NCI-H2029 treated with DMSO at 0.1 percent for 48 hours (cell line): ENCODE results near the gene HHATL.
"Not testable (repeated sequence)": the region's sequence is repeated elsewhere in the genome, so short reads cannot be mapped to it uniquely, and the experiment has no call there.

ENCODE experiments used
- DNase-seq: peaks from one replicate; lab custom pipeline; 2025; lab: John Stamatoyannopoulos, UW

The HHATL gene

DNA sequence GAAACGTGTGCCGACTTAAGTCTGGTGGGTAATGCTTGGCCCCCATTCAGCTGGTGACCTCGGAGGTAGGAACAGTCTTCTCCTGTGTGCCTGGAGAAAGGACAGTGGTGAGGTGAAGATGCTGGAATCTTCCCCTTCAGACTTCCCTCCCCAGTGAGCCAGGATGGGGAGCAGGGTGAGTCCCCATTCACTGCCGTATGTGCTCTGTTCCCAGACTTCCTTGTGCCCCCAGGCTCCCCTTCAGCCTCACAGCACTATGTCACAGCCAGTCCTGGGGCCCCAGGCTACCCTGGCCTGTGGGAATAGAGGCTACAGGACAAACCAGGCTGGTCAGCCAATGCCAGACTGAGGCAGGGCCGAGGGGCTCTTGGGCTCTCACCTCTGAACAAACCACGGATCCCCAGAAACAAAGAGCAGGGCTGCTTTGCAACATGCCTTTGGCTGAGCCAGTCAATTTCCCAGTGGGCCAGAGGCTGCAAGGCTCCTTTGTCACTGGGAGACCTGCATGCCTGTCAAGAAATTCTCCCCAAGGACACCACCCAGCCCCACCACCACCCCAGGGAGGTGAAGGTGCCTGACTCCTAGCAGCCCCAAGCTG lies 31.8 kb upstream of the HHATL start:
- no peak for DNase-seq

DNA sequence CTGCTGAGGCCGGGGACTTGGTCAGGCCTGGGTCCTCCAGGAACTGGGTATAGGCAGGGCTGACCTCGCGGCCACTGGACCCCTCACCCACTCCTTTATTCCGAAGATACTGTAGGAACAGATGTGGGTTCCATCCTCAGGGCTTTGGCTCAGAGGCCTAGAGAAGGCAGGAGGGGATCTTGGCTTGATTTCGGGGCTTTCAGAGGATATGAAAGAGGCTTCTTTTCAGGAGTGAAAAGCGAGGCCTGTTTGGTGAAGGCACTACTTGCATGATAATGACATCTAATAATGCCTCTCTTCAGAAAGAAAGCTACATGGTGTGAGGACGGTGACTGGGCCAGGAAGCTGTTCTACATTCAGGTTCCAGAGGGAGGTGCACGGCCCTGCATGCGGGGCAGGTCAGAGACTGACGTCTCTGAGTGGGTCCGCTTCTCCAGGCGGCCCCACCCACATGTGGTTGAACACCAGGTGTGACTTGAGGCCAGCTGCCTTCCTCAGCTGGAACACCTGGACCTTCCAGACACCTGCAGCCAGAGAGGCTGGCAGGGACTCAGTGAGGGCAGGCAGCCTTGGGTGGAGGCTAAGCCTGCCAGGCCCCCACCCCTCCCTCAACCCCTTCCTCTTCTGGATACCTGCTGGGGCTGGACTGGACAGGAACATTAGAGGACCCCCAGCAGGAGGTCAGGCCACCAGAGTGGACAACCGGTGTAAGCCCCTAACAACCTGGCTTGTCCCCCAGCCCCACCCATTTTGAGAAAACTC lies 31.1 kb upstream of the HHATL start:
- peak; percentile 40 for DNase-seq

DNA sequence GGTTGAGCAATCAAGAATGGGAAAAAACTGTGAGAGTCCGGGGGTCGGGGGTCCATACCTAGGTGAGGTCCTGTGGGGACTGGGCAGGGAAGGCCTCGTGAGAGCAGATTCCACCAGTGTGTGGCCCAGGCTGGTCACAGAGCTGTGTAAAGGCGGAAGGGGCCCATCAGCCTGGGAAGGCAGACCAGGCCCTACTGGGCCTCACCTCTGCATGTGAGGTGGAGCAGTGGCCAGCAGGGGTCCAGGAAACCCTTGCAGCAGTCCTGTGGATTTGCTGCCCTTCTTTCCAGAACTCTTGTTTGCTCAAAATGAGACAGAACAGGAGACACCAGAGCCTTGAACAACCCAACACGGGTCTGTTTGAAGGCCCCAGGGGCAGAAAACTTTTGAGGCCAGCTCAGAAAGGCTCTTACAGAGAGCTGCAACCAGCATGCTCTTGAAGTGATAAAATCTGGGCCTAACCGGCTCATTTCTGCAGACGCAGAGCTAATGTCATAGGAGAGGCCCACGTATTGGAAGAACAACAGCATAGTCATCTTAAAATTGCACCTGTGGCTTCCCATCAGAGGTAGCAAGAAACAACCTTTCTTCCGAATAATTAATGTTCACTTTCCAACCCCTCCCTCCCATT lies 30.3 kb upstream of the HHATL start:
- no peak for DNase-seq

DNA sequence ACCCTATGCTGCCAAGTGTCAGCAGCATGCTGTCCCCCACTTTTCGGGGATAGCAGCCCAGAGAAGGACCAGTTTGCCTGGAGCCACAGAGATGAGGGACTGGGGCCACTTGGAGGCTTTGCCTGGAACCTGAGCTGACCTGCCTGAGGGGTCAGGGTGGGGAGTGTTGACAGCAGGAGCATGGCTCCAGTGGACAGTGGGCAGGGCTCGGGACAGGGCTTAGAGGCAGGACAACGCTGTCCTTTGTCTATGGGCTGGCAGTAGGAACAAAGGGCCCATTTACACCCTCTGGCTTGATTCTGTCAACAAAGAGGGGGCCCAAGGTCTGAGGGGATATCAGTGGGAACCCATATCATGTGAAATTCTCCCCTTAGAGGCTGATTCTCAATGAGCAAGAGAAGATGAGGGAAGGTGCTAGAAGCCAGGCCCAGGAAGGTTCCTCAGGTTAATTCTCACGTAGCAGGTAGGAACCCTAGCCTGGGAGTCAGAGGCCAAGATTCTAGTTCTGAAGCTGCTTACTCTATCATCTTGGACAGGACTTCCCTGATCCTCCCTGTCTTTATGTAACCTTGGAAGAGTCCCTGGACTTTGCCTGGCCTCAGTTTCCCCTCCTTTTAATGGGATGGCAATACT lies 29.7 kb upstream of the HHATL start:
- DNase-seq = no peak

DNA sequence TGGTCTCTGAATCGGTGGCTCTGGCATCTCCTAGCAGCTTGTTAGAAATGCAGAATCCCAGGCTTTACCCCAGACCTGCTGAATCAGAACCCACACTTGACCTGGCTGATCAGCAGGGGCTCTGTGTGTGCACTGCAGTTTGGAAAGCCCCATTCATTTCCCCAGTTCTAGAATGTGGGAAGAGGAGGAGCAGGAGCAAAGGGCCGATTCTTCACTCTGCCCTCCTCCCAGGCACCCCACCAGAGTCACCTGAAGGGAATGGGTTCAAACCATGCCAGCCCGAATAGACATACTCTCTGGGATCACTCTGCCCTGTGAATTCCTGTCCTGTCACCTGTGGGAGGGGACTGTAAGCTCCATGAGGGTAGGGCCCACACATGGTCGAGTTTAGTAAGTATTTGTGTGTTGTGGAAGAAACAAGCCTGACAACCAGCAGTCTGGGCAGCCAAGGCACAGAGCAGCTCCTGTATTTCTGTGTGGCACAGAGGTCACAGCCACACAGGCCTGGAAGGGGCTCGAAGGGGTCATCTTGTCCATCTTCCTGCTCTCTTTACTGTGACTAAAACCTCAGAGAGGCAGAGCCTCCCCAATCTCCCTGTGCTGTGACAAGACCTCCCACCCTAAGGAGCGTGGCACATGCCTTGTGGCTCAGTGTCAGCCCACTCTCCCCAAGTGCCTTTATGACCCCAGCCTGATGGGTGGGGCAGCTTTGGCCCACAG lies 29.0 kb upstream of the HHATL start:
- DNase-seq = no peak

GRCh38 chr3:42730706-42731420 lies 28.3 kb upstream of the HHATL start:
- no peak for DNase-seq

- DNase-seq = no peak
These were observed 27.7 kb upstream of the HHATL start for GRCh38 chr3:42730294-42730693.

GRCh38 chr3:42729404-42730145 lies 27.0 kb upstream of the HHATL start:
- DNase-seq = no peak

GRCh38 chr3:42728668-42729364 lies 26.2 kb upstream of the HHATL start:
- no peak for DNase-seq

DNA sequence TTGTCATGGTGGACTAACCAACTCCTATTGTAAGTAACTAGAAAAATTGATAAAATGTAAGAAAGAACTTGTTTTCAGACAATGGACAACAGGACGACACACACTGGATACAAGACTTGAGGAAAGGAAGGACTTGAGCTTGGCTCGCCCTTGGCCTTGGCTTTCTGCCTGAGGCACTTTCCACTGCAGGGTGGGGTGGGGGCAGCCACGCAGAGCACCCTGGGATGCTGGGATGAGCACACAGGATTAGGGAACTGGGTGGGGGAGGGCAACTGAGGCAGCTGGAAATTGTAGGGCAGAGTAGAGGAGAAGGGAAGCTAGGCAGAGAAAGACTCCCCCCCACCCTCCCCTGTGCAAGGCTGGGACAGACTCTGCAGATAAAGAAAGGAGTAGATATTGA lies 25.5 kb upstream of the HHATL start:
- no peak for DNase-seq

DNA sequence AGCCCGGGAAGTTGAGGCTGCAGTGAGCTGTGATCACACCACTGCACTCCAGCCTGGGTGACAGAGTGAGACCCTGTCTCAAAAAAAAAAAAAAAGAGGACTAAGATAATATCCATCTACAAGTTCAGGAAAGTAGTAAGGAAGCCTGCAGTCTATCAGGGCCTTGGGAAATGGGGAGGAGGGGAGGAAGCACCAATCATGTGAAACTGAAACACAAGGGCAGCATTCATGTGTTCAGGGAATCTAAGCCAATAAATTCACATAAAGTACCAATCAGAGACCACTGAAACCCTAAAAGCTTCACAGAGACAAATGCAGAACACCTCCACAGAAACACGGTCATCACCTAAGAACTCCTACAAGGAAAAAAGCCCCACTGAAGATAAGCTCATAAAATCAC lies 22.9 kb upstream of the HHATL start:
- no peak for DNase-seq

DNA sequence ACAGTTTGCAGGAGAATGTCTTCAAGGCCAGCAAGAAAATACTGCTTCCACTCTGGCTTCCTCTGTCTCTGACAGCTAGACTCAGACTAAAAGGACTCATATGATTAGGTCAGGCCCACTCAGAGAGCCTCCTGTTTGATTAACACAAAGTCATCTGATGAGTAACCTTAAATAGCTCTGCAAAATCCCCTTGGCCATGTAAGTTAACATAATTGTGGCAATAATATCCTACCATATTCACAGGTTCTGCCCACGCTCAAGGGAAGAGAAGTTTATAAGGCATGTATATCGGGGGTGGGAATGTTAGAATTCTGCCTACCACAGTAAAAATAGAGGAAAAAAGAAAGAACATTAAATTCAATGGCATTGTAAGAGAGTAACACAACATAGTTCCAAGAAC lies 20.6 kb upstream of the HHATL start:
- DNase-seq = no peak

- not testable (repeated sequence) for DNase-seq
These were observed 19.8 kb upstream of the HHATL start for GRCh38 chr3:42722442-42722841.

- no peak for DNase-seq
These were observed 19.1 kb upstream of the HHATL start for GRCh38 chr3:42721690-42722089.

DNA sequence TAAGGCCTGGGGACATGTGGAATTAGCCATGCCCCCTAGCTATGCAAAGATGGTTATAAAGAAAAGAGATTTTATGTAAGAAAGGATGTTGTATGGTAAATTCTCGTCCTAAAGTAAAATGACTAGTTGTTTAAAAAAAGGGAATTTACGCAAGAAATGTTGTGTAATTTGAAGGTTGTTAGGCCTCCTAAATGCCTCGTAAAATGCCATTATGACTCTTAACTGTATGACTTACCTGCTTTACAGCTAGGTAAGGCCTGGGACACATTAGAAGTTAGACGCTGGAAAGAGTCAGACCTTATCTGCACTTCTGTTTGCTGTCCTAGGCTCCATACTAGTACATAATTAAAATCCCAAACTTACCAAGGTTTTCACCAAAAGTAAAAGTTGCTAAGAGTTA lies 17.5 kb upstream of the HHATL start:
- DNase-seq = no peak

GRCh38 chr3:42719002-42719401 lies 16.4 kb upstream of the HHATL start:
- no peak for DNase-seq

DNA sequence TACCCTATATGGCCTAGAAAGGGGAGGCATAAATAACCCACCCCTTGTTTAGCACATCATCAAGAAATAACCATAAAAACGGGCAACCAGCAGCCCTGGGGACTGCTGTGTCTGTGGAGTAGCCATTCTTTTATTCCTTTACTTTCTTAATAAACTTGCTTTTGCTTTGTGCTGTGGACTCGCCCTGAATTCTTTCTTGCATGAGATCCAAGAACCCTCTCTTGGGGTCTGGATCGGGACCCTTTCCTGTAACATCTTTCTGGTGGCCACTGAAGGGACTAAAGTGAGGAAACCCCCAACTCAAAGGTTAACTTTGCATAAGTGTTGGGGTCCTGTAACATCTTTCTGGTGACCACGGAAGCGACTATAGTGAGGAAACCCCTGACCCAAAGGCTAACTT lies 15.7 kb upstream of the HHATL start:
- no peak for DNase-seq

GRCh38 chr3:42717306-42717705 lies 14.7 kb upstream of the HHATL start:
- no peak for DNase-seq

DNA sequence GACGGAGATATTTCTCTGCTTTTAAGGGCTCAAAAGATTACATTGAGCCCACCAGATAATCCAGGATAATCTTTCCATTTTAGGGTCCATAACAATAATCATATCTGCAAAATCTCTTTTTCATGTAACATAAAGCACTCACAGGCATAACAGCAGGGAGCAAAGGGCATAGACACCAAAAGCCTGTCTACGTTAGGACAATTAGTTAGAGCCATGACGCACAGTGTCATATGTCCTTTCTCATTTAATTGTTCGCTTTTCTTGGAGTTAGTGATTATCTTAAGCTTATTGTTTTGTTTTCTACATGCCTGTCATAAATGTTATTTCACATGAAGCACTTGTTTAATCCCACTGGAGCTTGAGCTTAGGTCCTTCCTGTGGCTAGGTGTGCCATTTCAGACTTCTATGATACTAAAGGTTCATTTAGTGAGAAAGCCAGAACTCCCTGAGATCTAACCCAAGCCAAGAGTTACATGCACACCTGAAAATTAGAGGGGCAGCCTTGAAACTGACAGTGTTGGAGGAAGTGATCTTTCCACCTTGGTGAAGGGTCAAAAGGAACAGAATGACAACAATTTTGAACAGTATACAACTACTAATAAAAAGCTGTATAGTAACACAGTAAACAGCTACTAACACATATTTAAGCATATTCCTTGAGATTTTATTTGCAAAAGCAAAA lies 11.7 kb upstream of the HHATL start:
- no peak for DNase-seq

DNA sequence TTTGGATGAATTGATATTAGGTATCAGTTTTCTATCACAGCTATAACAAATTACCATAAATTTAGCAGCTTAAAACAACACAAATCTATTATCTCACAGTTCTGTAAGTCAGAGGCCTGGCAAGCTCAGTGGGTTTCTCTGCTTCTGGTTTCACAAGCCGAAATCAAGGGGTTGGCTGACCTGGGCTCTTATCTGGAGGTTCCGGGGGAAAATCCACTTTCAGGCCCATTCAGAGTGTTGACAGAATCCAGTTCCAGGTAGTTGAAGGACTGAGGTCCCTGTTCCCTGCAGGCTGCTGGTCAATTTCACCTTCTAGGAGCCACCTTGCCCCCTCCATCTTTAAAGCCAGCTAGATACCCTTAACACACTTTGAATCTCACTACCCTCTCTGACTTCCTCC lies 11.1 kb upstream of the HHATL start:
- DNase-seq = no peak
